DOHH2 (cell line): ENCODE data around the gene DNMT1.

ENCODE experiments used
- H3F3A ChIP-seq: fragments of 200-600 bp; sonication (generic), shearing (Covaris generic); 2 replicates; pipeline ENCODE4 v1.6.0; 2016; ENCODE audit warnings: antibody characterized with exemption, mild to moderate bottlenecking; ENCODE audit not compliant: control insufficient read depth, insufficient read depth
- H3K27ac ChIP-seq: fragments of 200-600 bp; sonication (generic); 2 replicates; pipeline ENCODE4 v1.5.1; 2014; ENCODE audit warnings: low read depth, mild to moderate bottlenecking, low read length, moderate library complexity
- H3K27me3 ChIP-seq: fragments of 200-600 bp; sonication (generic); 2 replicates; pipeline ENCODE4 v1.6.1; 2014; ENCODE audit warnings: mild to moderate bottlenecking, low read length, mixed read lengths; ENCODE audit not compliant: control insufficient read depth
- H3K36me3 ChIP-seq: fragments of 200-600 bp; sonication (generic); 2 replicates; pipeline ENCODE4 v1.6.1; 2014; ENCODE audit warnings: mild to moderate bottlenecking, low read length, moderate library complexity, mixed read lengths; ENCODE audit not compliant: control insufficient read depth
- H3K4me1 ChIP-seq: fragments of 200-600 bp; sonication (generic); 2 replicates; pipeline ENCODE4 v1.6.1; 2014; ENCODE audit warnings: mild to moderate bottlenecking, low read length, mixed read lengths; ENCODE audit not compliant: control insufficient read depth
- H3K4me2 ChIP-seq: fragments of 200-600 bp; sonication (generic); 2 replicates; pipeline ENCODE4 v1.6.0; 2014; ENCODE audit warnings: mild to moderate bottlenecking, low read length, moderate library complexity
- H3K4me3 ChIP-seq: fragments of 200-600 bp; sonication (generic); 2 replicates; pipeline ENCODE4 v1.5.1; 2014; ENCODE audit warnings: mild to moderate bottlenecking, low read length, mixed read lengths
- H3K79me2 ChIP-seq: fragments of 200-600 bp; sonication (generic); 2 replicates; pipeline ENCODE4 v1.6.1; 2014; ENCODE audit warnings: mild to moderate bottlenecking, low read length, mixed read lengths; ENCODE audit not compliant: control insufficient read depth
- H3K9me2 ChIP-seq: fragments of 200-600 bp; sonication (generic); replicated peaks from 2 replicates; pipeline ENCODE4 v1.6.1; 2014; ENCODE audit warnings: mild to moderate bottlenecking, low read length, mixed read lengths; ENCODE audit not compliant: control insufficient read depth
- H3K9me3 ChIP-seq: fragments of 200-600 bp; sonication (generic); 2 replicates; pipeline ENCODE4 v1.6.1; 2014; ENCODE audit warnings: antibody characterized with exemption, low read length, mixed read lengths; ENCODE audit not compliant: control insufficient read depth, insufficient read depth
- H4K20me1 ChIP-seq: fragments of 200-600 bp; sonication (generic); 2 replicates; pipeline ENCODE4 v1.6.0; 2014; ENCODE audit warnings: low read depth, mild to moderate bottlenecking, antibody characterized with exemption, low read length, moderate library complexity; ENCODE audit not compliant: control insufficient read depth, insufficient read depth
- EZH2phosphoT487 ChIP-seq: fragments of 200-600 bp; sonication (generic); IDR thresholded peaks from 2 replicates; pipeline ENCODE4 v1.6.1; 2017; ENCODE audit warnings: borderline replicate concordance, mild to moderate bottlenecking, antibody characterized with exemption, low read length, moderate library complexity, mixed read lengths
- TF ChIP-seq, protein P1 (sequence below): fragments of 200-600 bp; sonication (generic); IDR thresholded peaks from one replicate; pipeline ENCODE4 v1.5.1; 2014; ENCODE audit warnings: antibody characterized with exemption, mild to moderate bottlenecking, low read depth, low read length; ENCODE audit not compliant: poor library complexity, severe bottlenecking

DNMT1 gene

DNA sequence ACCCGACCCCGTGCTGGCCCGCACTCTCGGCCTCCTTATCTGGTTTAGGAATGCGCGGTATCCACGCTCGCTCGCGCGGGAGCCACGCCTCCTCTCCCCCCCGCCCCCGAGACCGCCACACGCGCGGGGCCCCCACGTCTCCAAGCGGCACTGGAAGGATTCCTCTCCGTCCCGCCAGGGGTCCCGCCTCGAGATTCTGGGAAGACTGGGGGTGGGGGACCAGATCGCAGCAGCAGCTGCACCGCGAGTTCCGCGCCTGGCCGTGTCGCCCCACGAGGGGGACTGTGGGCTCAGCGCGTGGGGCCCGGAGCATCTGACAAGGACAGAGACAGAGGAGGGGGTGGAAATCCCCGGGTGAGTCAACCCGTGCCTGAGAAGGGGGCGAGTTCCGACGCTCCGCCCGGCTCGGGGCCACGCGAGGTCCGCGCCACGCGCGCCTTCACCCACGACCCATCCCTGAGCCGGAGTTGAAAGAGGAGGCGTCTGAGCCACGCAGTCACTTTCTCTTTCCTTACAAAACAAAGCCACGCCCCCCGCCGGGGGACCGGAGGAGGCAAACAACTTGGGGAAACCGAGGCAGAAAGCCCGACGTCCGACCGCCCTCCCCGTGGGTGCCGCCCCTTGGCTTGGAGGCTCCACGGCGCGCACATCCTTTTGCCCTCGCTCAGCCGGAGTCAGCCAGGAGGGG, 35.6 kb upstream of the DNMT1 start:
- TF ChIP-seq, protein P1, sequence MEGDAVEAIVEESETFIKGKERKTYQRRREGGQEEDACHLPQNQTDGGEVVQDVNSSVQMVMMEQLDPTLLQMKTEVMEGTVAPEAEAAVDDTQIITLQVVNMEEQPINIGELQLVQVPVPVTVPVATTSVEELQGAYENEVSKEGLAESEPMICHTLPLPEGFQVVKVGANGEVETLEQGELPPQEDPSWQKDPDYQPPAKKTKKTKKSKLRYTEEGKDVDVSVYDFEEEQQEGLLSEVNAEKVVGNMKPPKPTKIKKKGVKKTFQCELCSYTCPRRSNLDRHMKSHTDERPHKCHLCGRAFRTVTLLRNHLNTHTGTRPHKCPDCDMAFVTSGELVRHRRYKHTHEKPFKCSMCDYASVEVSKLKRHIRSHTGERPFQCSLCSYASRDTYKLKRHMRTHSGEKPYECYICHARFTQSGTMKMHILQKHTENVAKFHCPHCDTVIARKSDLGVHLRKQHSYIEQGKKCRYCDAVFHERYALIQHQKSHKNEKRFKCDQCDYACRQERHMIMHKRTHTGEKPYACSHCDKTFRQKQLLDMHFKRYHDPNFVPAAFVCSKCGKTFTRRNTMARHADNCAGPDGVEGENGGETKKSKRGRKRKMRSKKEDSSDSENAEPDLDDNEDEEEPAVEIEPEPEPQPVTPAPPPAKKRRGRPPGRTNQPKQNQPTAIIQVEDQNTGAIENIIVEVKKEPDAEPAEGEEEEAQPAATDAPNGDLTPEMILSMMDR, result peak; percentile 4
- no peak for TF ChIP-seq EZH2phosphoT487
- Histone ChIP-seq H3F3A (peaks cover 64% of the 10 kb centered on the region), H3K4me2 (peak overlapping the region; percentile 85), H3K9me2 (no peaks in the 10 kb centered on the region), H3K4me1 (peaks cover 78% of the 10 kb centered on the region), H3K79me2 (peaks cover 86% of the 10 kb centered on the region), H3K36me3 (peaks cover 60% of the 10 kb centered on the region), H3K4me3 (peak overlapping the region; percentile 86), H3K27me3 (no peaks in the 10 kb centered on the region), H3K9me3 (no peaks in the 10 kb centered on the region), H3K27ac (peak overlapping the region; percentile 100), H4K20me1 (peaks cover 20% of the 10 kb centered on the region)

DNA sequence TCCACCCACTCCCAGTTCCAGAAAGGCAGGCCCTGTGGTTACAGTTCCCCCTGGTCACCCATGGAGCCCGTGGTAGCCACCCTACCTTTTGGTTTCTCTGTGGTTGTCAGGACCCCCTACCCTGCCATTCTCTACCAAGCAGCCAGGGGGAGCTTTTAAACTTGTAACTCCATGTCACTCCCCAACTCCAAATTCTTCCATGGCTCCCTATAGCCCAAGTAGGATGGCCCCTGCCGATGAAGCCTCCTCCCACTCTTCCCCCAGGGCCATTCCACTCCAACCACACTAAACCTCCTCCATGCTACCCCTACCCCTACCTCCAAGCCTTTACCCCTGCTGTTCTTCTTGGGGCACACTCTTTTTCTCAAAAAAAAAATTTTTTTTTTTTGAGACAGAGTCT, 34.2 kb upstream of the DNMT1 start:
- Histone ChIP-seq H3K9me3 (no peaks in the 10 kb centered on the region), H3K4me2 (peak overlapping the region; percentile 85), H3K36me3 (peaks cover 72% of the 10 kb centered on the region), H3K9me2 (no peaks in the 10 kb centered on the region), H4K20me1 (peaks cover 24% of the 10 kb centered on the region), H3K79me2 (peaks cover 97% of the 10 kb centered on the region), H3K27ac (peak overlapping the region; percentile 100), H3F3A (peaks cover 58% of the 10 kb centered on the region), H3K27me3 (no peaks in the 10 kb centered on the region), H3K4me1 (peaks cover 78% of the 10 kb centered on the region), H3K4me3 (peak overlapping the region; percentile 86)
- TF ChIP-seq, protein P1, result peak; percentile 64
- no peak for TF ChIP-seq EZH2phosphoT487

DNA sequence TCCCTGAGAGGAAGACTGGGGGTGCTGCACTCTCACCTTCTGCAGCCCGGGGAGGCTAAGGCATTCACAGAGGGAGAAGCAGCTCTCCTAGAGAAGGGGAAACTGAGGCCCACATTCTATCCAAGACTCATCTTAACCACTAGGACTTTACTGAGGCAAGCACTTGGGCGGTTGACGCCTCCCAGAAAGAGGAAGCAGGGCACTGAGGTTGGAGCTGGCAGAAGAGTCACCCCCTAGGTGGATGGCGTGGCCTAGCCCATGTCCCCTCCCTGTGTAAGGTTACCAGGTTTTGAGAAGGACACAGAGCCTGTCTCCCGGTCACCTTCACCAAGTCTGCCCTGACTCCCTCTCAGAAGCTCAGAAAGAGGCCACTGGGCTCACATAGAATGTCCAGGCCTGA, 33.6 kb upstream of the DNMT1 start:
- Histone ChIP-seq H3K4me2 (peak overlapping the region; percentile 85), H3K27ac (peak overlapping the region; percentile 100), H3K4me3 (peak overlapping the region; percentile 86), H4K20me1 (peaks cover 29% of the 10 kb centered on the region), H3F3A (peaks cover 58% of the 10 kb centered on the region), H3K9me2 (no peaks in the 10 kb centered on the region), H3K36me3 (peaks cover 78% of the 10 kb centered on the region), H3K9me3 (no peaks in the 10 kb centered on the region), H3K4me1 (peaks cover 78% of the 10 kb centered on the region), H3K27me3 (no peaks in the 10 kb centered on the region), H3K79me2 (peaks cover 100% of the 10 kb centered on the region)
- TF ChIP-seq, protein P1, result no peak
- no peak for TF ChIP-seq EZH2phosphoT487
